ENCODE results near the gene RAI14. TPM values are rescaled to one million over a fixed set of nuclear protein-coding genes. Genes with fewer than 3 reads are reported as not detected.

The RAI14 gene
- total RNA-seq, 1 donor from 2014 or later, result 17.0 TPM

DNA sequence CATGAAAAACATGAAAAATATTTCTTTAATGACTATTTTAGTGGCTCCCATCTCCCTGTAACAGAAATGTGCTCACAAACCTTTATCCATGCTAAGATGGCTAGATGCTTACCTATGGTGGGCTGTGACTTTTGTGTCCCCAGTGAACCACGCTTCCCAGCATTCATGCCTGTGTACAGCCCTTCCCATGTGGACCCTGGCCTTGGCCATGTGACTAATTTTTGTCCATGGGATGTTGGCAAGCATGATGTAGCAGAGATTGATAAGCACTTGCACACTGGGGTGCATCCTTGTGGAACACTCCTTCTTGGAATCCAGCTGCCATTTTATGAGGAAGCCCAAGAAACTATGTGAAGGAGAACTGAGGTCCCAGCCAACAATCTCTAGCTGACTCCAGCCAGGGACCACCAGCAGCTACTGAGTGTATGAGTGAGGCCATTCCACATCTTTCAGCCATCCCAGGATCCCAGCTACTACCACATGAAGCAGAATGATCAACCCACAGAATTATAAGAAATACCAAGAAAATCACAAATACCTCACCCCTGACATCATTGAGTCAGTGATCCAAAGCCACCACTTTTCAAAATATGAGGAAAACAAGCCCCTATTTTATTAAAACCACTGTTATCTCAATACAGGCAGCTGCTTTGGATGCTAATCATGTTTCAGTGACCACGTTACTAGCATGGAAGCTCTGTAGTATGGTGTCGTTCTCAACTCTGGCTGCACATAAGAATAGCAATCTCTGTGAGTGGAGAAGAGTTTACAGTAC is 16.1 kb upstream of the RAI14 start:
- no peak for DNase-seq (ENCODE audit: low read depth)

DNA sequence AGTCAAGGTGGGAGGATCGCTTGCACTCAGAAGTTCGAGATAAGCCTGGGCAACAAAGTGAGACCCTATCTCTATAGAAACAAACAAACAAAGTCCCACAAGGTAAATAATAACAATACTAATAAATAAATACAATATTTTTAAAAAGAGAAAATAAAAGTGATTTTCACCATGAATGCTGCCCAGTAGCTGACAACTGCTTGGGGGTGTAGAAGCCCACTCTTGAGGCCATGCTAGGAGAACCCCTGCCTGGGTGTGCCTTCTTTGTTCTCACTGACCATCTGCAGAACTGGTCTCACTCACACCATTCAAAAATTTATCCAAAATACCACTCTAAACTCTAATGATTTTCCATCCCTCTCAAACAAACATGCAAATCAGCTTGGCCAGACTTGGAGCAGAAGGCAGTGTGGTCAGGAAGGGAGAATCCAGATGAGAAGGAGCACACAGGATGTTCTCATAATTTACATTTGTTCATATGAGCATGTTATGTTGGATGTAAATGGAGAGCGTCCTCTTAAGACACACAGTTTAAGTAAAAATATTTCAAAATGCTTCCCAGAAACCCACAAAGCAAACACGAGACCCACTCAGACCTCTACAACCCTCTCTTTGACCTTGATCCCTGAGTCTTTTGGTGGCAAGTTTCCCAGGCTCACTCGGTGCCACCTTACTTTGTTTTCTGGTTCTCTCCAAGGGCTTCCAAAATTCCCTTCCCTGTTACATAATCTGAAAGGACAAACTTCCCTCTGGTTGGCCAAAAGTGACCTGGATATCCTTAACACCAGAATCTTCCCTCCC is 7.9 kb upstream of the RAI14 start:
- no peak for DNase-seq (ENCODE audit: low read depth)

DNA sequence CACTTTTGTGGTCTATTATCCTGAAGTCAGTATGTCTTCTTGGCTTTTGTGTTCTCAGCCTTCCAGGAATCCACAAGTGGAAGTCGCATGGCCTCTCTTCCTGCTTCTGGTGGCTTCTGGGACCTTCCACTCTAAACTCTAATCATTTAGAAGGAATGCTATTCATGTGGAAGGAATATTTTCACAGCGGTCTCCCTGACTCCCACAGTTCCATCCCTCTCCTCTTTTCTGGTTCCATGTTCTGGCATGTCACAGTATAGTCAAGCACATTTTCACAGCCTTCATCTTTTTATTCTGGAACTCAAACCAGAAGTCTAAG is 7.3 kb upstream of the RAI14 start:
- no peak for DNase-seq (ENCODE audit: low read depth)

DNA sequence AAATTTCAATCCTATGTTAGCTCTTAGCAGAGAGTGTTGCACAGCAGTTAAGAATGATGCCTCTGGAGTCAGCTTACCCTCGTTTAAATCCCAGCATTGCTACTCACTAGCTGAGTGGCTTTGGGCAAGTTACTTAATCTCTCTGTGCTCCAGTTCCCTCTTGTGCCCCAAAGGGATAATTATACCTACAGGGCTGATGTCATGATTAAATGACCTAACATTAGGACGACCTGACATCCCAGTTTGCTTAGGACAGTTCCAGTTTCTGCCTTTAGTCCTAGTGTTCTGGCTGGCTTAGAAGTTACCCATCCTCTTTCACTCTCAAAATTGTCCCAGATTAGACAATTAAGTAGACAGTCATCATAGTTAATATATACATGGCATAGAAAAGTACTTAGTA is 4.3 kb upstream of the RAI14 start:
- no peak for DNase-seq (ENCODE audit: low read depth)

DNA sequence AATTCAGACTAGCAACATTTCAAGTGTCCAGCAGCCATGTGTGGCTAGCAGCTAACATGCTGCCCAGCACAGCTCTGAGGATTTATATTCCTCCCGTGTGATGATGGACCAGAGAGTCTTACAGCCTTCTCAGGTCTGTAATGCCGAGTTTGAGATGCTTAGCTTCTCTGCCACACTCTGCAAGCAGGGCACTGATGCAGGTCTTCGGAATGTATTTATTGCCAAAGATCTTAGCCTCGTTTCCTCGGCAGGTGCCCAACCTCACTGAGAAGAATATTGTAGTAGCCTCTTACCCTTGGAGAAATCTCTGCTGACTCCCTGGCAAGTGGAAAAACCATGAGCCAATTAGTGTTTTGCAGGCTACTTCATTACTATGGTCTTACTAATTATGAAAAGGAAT is 3.7 kb upstream of the RAI14 start:
- no peak for DNase-seq (ENCODE audit: low read depth)

GRCh38 chr5:34652914-34653313 is 3.2 kb upstream of the RAI14 start:
- DNase-seq (ENCODE audit: low read depth), result peak; percentile 25

GRCh38 chr5:34653708-34654107 is 2.4 kb upstream of the RAI14 start:
- DNase-seq (ENCODE audit: low read depth), result no peak

- peak; percentile 56 for DNase-seq (ENCODE audit: low read depth)
Observed at GRCh38 chr5:34655354-34655991, 655 bp upstream of the RAI14 start.

- DNase-seq (ENCODE audit: low read depth), result peak; percentile 25
Observed at GRCh38 chr5:34656700-34657273, 659 bp downstream of the RAI14 start.

DNA sequence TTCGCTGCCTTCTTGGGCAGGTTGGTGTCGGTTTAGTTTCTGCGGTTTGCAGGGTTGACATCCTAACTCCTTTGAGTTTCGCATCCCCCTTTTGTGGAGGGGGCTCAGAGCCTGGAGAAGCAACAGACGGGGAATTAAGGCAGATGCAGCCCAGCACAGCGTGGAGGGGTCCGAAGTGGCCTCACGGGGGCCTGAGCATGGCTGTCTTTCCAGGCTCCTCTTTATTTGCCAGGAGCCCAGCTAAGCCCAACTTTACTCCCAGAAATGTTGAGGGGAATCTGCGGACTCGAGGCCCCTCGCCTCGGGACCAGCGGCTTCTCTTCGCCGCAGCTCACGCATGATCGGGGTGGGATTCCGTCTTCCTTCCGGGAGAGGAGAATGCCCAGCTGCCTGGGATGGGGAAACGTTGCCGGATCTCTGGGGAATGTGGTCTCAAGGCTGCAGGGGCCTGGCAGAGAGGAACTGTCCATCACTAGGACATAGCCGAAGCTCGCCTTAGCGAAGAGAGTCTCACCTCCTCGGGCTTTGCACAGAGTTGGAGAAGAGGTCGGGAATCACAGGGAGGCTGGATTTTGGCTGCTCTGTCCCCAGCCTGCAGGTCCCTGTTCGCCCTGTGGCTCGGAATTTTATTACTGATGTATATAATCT is 1.3 kb downstream of the RAI14 start:
- DNase-seq (ENCODE audit: low read depth), result peak; percentile 64

GRCh38 chr5:34657988-34658387 is 1.9 kb downstream of the RAI14 start:
- no peak for DNase-seq (ENCODE audit: low read depth)

DNA sequence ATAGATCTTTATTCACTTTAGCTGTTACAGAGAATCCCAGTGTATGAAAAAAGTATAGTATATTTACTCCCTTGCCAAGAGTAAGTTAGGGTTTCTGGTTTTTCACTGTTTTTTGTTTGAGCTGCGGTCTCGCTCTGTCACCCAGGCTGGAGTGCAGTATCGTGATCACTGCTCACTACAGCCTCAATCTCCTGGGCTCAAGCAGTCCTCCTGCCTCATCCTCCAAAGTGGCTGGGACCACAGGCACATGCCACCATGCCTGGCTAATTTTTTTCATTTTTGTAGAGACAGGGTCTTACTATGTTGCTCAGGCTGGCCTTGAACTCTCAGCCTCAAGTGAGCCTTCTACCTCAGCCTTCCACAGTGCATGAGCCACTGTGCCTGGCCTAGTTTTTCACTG is 3.0 kb downstream of the RAI14 start:
- DNase-seq (ENCODE audit: low read depth), result no peak

GRCh38 chr5:34660444-34660843 is 4.3 kb downstream of the RAI14 start:
- DNase-seq (ENCODE audit: low read depth), result no peak

- DNase-seq (ENCODE audit: low read depth), result no peak
Observed at GRCh38 chr5:34663771-34664496, 7.8 kb downstream of the RAI14 start.

DNA sequence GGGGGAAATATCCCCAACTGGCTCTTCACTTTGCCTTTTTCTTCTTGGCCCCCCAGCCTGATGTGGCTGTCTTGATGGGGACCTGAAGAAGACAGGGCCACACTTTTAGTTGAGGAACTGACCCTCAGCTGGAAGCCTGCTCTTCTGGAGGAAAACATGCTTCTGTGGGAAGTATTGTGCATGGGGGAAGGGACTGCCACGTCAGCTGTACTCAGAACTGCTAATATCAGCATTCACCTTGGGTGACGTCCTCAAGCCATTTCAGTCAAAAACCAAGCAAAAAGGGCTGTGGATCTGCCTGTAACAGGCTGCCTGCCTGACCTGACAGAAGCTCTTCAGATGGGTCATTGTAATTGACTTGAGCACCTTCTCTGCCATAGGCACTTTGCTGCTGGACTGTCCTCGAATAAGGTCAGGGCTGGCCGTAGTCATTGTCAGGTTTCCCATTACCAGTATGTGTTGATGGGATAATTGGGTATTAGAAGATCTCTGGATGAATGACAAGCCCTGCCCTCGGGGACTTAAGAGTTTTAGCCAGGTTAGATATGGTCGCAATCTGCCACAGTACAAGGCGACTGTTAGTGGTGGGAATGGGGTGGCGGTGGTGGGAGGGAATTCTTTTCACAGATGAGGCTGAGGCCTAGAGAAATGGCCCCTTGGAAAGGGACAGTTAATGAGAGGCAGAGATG is 10.4 kb downstream of the RAI14 start:
- DNase-seq (ENCODE audit: low read depth), result no peak

DNA sequence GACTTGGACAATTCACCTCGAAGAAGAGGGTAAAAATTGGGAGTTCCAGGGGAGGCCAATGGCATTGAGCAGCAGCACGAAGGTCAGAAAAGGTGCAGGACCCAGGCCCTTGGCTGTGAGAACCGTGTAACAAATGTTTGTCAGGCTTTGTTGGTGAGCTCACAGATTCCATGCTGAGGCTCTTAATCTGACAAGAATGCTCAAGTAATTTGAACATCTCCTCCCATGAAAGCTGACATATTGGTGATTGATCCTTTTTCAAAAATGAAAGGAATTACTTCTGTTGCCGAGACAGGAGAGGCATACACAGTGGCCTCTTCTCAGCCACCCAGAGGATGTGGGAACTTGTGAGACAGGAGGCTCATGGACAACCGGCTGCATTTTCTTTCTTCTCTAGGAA is 11.6 kb downstream of the RAI14 start:
- no peak for DNase-seq (ENCODE audit: low read depth)

GRCh38 chr5:34669931-34670516 is 13.9 kb downstream of the RAI14 start:
- DNase-seq (ENCODE audit: low read depth), result no peak

GRCh38 chr5:34672196-34672595 is 16.1 kb downstream of the RAI14 start:
- DNase-seq (ENCODE audit: low read depth), result no peak

- no peak for DNase-seq (ENCODE audit: low read depth)
Observed at GRCh38 chr5:34673463-34674125, 17.5 kb downstream of the RAI14 start.

Data from myocyte (in vitro differentiated cells).